ENCODE measurements around the gene ZNF804B.

Gene ZNF804B

GRCh38 chr7:88759230-88760135, at the start of gene ZNF804B:
Gene ZNF804B (plus strand): TSS chr7:88759700. CDS start chr7:88759977, 277 bp downstream.
- H3K27ac ChIP-seq: no peak within 1 kb of the TSS
- no peak for DNase-seq (ENCODE audit: low spot score)
- H3K4me3 ChIP-seq: peak within 1 kb of the TSS; percentile 70
- TF ChIP-seq, protein P1, sequence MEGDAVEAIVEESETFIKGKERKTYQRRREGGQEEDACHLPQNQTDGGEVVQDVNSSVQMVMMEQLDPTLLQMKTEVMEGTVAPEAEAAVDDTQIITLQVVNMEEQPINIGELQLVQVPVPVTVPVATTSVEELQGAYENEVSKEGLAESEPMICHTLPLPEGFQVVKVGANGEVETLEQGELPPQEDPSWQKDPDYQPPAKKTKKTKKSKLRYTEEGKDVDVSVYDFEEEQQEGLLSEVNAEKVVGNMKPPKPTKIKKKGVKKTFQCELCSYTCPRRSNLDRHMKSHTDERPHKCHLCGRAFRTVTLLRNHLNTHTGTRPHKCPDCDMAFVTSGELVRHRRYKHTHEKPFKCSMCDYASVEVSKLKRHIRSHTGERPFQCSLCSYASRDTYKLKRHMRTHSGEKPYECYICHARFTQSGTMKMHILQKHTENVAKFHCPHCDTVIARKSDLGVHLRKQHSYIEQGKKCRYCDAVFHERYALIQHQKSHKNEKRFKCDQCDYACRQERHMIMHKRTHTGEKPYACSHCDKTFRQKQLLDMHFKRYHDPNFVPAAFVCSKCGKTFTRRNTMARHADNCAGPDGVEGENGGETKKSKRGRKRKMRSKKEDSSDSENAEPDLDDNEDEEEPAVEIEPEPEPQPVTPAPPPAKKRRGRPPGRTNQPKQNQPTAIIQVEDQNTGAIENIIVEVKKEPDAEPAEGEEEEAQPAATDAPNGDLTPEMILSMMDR (IDR thresholded peaks at IDR 0.05): no peak

DNA sequence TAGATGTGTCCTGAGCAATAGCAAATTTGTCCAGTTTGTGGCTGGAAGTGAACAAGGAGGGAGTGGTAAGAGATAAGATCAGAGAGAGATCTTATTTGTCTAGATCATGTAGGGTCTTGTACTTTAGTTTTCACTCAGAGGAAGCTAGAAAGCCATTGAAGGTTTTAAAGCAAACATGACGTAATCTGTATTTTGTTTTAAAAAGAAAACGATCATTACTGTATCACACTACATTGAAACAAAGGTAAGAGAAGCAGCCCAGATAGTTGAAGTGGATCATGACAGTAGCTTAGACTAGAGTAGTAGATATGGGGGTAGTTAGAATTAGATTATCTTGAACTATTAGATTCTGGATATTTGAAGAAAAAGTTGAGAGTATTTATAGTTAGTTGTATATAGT, 23.6 kb upstream of the ZNF804B start:
- TF ChIP-seq, protein P1 (IDR thresholded peaks at IDR 0.05): no peak
- no peak for DNase-seq (ENCODE audit: low spot score)
- H3K27ac ChIP-seq: no peak overlapping the region
- H3K4me3 ChIP-seq: no peak overlapping the region

GRCh38 chr7:88737632-88738031, 21.9 kb upstream of the ZNF804B start:
- H3K27ac ChIP-seq: no peak overlapping the region
- TF ChIP-seq, protein P1 (IDR thresholded peaks at IDR 0.05): no peak
- no peak overlapping the region for H3K4me3 ChIP-seq
- DNase-seq (ENCODE audit: low spot score): no peak

- DNase-seq (ENCODE audit: low spot score): no peak
- H3K27ac ChIP-seq: no peak overlapping the region
- TF ChIP-seq, protein P1 (IDR thresholded peaks at IDR 0.05): no peak
- no peak overlapping the region for H3K4me3 ChIP-seq
These were observed 13.4 kb upstream of the ZNF804B start for GRCh38 chr7:88746126-88746525.

GRCh38 chr7:88756802-88757201, 2.7 kb upstream of the ZNF804B start:
- Histone ChIP-seq H3K4me3 (no peak overlapping the region), H3K27ac (no peak overlapping the region)
- TF ChIP-seq, protein P1 (IDR thresholded peaks at IDR 0.05): no peak
- no peak for DNase-seq (ENCODE audit: low spot score)

- Histone ChIP-seq H3K27ac (no peak overlapping the region), H3K4me3 (no peak overlapping the region)
- TF ChIP-seq, protein P1 (IDR thresholded peaks at IDR 0.05): no peak
- no peak for DNase-seq (ENCODE audit: low spot score)
These were observed 2.1 kb upstream of the ZNF804B start for GRCh38 chr7:88757371-88757770.

Measured in coronary artery (tissue), 2 donors.